HG03175 (cell line): ENCODE measurements around the gene SLA2.
"Not testable (repeated sequence)": the region's sequence is repeated elsewhere in the genome, so short reads cannot be mapped to it uniquely, and the experiment has no call there.

Source experiments
- ATAC-seq: cut with Tn5 transposase; IDR thresholded peaks from one replicate; pipeline ENCODE4 v1.9.1; 2021; ENCODE audit warnings: mild to moderate bottlenecking, moderate library complexity; ENCODE audit not compliant: unreplicated experiment

The SLA2 gene

DNA sequence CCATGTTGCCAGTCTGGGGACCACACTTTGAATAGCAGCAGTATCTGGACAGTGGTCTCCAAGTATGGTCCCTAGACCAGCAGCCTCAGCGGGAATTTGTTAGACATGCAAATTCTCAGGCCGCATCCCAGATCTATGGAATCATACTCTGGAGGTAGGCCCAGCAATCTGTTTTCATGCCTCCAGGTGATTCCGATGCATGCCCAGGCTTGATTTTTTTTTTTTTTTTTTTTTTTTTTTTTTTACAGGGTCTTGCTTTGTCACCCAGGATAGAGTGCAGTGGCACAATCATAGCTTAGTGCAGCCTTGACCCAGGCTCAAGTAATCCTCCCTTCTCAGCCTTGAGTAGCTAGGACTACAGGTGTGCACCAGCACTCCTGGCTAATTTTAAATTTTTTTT, 682 bp upstream of the SLA2 start:
- no peak for ATAC-seq

DNA sequence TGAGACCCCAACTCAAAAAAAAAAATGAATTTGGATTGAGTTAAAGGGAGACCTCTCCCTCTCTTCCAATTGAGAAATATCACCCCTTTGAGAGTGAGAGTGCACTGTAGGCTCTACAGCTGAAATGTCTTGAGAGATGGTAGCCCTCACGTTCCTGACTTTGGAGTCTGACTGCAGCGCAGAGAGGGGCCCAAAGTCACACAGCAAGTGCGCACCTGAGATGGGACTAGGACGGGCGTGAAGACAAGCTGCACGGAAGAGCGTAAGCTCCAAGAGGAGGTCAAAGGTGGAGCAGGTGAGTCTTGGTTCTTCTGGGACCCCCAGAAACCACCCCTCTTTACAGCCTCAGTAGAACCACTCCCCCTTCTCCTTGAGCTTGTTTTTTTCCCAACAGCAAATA, 643 bp downstream of the SLA2 start:
- ATAC-seq = no peak

GRCh38 chr20:36644706-36645095, 1.3 kb downstream of the SLA2 start:
- no peak for ATAC-seq

- ATAC-seq = no peak
These were observed 1.8 kb downstream of the SLA2 start for GRCh38 chr20:36644032-36644705.

GRCh38 chr20:36642136-36642535, 3.9 kb downstream of the SLA2 start:
- no peak for ATAC-seq

GRCh38 chr20:36641506-36641843, 4.5 kb downstream of the SLA2 start:
- ATAC-seq = no peak

DNA sequence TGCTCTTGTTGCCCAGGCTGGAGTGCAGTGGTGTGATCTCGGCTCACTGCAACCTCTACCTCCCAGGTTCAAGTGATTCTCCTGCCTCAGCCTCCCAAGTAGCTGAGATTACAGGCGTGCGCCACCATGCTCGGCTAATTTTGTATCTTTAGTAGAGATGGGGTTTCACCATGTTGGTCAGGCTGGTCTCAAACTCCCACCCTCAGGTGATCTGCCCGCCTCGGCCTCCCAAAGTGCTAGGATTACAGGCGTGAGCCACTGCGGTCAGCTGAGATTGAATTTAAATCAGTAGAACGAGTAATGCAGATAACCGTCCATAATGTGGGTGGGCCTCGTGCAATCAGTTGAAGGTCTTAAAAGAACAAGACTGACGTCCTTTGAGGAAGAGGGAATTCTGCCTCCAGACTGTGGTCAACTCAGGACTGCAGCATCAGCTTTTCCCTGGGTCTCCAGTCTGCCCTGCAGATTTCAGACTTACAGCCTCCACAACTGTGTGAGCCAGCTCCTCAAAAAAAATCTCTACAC, 7.1 kb downstream of the SLA2 start:
- ATAC-seq = not testable (repeated sequence)

- ATAC-seq = no peak
These were observed 11.7 kb downstream of the SLA2 start for GRCh38 chr20:36634342-36634741.

DNA sequence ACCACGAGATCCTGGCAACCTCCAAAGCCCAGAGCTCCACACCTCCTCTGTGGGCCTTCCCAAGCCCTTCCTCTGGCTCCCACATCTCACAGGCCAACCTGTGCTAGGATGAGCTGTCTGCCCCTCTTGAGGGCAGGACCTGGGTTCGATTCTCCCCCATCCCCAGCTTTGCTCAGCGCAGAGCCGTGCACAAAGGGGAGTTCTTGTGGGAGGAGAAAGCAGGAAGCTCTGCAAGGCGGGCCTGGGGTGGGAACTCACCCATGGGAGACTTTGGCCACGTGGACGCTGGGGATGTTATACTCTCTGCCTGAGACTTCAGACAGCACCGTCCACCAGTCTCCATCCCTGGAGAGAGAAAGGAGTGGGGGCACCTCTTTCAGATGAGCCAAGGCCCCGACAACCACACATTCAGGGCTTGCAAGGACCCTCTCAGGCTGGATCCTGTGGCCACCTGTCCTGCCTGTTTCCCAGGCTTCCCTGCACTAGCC, 12.7 kb downstream of the SLA2 start:
- no peak for ATAC-seq

GRCh38 chr20:36632487-36633284, 13.3 kb downstream of the SLA2 start:
- no peak for ATAC-seq

- no peak for ATAC-seq
These were observed 13.9 kb downstream of the SLA2 start for GRCh38 chr20:36632147-36632486.

- ATAC-seq = no peak
These were observed 14.3 kb downstream of the SLA2 start for GRCh38 chr20:36631646-36632045.

DNA sequence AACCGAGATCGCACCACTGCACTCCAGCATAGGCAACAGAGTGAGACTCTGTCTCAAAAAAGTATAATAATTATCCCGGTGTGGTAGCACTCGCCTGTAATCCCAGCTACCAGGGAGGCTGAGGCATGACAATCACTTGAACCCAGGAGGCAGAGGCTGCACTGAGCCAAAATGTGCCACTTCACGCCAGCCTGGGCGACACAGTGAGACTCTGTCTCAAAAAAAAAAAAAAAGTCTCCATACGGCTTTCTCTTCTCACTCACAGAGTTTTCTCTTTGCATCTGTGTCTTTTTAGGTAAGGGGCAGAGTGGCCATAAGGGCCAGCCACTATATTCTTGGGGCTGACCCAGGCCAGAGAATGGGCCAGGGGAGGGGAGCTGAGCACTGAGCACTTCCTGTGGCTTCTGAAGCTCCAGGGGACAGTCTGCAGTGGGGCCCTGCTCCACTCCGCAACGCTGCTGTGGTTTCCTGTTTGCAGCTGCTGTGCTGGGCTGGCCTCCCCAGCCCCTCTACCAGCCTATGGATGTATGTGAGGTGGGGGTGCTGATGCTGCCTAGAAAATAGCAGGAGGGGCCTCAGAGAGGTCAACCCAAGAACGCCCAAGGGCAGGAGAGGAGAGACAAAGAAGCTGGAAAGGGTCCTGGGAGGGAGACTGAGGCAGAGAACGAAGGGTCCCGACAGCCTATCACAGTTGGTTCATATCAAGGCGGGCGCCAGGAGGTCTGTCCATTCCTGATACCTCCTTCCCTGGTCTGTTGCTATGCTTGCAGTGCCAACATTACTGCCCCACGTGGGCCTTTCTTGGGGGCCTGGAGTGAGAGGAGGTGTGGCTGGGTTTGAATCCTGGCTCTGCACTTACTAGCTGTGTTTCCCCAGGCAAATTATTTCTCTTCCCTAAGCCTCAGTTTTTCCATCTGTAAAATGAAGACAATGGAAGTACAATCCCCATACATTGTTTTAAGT, 16.0 kb downstream of the SLA2 start:
- peak; percentile 74 for ATAC-seq

DNA sequence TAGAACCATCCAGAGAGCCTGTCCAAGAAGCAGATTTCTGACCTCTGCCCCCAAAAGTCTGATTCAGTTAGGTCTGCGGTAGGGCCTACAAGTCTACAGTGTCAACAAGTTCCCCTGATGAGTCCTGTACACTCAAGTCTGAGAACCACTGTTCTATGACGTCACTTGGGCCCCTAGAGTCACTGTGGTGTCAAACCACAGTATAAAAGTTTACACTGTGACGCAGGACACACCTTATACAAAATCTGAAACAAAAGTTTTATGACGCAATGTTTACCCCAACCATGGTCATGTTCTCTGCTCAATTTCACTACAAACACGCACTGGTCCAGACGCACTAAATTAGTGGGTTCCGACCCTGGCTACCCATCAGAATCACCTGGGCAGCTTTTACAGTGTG, 17.9 kb downstream of the SLA2 start:
- ATAC-seq = no peak

GRCh38 chr20:36624944-36625324, 21.1 kb downstream of the SLA2 start:
- no peak for ATAC-seq

DNA sequence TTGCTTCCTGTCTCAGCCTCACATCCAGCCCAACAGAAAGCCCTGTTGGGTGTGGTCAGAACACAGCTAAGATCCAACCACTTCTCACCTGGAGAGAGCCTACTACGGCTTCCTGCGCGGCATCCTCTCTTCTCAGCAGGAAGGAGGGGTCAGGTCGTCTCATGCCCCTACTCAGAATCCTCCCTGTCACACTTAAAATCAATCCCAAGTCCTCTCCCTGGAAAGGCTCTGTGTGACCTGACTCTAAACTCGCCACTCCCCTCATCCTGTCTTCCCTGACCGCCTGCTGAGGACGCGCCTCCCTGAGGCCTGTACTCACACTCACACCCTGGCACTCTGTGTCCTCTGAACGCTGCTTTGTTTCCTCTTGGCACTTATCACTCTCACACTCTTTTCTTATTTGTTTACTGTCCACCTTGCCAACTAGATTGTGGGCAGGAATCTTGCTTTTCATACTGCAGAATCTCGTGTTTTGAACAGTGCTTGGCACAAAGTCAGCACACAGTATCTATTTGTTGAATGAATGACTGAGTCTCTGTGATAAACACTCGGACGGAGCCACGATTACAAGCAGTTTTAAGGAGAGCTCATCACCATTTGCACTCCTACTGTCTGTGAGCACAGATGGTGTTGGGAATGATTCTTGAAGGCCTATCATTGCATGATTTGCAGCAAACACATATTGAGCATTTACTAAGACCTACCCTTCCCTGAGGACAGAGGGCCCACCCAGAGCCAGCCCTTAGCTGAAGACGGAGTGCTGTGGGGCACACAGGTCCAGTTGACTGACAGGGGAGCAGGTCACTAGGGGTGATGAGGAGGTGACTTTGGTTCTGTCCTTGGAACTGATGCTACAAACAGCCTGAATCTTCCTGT, 21.7 kb downstream of the SLA2 start:
- ATAC-seq = no peak

- no peak for ATAC-seq
These were observed 22.6 kb downstream of the SLA2 start for GRCh38 chr20:36623444-36623843.

- no peak for ATAC-seq
These were observed 25.1 kb downstream of the SLA2 start for GRCh38 chr20:36620917-36621316.

GRCh38 chr20:36614781-36615557, 31.0 kb downstream of the SLA2 start:
- ATAC-seq = no peak

- ATAC-seq = no peak
These were observed 32.0 kb downstream of the SLA2 start for GRCh38 chr20:36613974-36614373.
